ENCODE data around the gene KLK13. TPM values are rescaled to one million over a fixed set of nuclear protein-coding genes. Genes with fewer than 3 reads are reported as not detected.

KLK13 gene
- total RNA-seq, 2 donors from 2014 or later, result not detected

DNA sequence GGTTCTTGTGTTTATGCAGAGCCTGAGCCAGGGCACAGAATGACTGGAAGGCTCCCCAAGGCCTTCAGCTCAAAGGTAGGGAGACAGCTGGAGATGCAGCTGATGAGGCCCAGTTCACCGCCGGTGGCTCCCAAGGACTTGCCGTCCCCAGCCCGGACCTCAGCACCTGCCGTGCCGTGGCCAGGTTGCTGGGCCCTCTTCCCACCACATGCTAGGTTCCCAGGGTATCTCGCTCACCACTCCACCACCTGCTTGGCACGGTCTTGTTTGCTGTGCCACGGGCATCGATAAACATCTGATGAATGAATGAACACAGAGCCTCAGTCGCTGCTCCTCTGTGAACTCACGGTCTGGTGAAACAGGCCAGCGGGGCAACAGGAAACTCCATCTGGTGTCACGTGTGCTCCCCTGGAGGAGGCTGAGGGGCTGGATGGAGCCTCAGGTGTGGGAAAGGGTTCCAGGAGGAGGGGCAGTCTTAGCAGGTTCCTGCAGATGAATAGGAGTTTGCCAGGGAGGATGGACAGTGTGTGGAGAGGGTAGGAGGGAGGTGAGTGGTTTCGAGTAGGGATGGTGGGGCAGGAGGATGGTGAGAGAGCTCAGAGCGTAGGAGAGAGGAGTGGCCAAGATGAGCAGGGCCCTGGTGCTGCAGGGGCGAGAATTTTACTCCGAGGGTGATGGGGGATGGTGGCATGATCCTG lies 21.4 kb upstream of the KLK13 start:
- H3K27me3 Mint-ChIP-seq, result peaks cover 20% of the 10 kb centered on the region
- no peak for ATAC-seq
- H3K9me3 ChIP-seq (ENCODE audit: control insufficient read depth, low read length, poor library complexity, severe bottlenecking), result no peaks in the 10 kb centered on the region
- no peak for DNase-seq
- H3K36me3 Mint-ChIP-seq (ENCODE audit: low read depth), result peaks cover 17% of the 10 kb centered on the region
- H3K4me1 Mint-ChIP-seq, result peaks cover 20% of the 10 kb centered on the region
- peak overlapping the region; percentile 62 for H3K27ac Mint-ChIP-seq
- no peak overlapping the region for H3K4me3 Mint-ChIP-seq

DNA sequence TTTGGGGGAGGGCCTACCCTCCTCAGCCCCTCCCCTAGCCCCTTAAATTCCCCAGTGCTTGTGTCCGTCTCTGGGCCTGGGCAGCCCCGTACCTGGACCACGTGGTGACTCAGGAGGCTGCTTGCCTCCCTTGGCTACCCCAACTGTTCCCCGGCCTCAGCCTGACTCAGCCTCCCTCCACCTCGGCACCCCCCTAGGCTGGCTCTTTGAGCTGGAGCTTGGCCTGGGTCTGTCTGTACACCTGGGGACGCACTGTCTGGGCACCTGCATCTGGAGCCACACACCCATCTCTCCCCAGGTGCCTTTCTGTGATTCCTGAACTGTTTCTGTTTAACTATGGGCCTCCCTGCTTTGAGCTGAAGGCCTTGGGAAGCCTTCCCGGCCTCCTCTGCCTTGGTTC lies 19.6 kb upstream of the KLK13 start:
- Mint-ChIP-seq H3K4me3 (no peak overlapping the region), H3K27me3 (peaks cover 20% of the 10 kb centered on the region), H3K36me3 (ENCODE audit: low read depth) (peaks cover 17% of the 10 kb centered on the region), H3K27ac (no peak overlapping the region), H3K4me1 (peaks cover 20% of the 10 kb centered on the region)
- ATAC-seq, result no peak
- no peak for DNase-seq
- H3K9me3 ChIP-seq (ENCODE audit: control insufficient read depth, low read length, poor library complexity, severe bottlenecking), result no peaks in the 10 kb centered on the region

DNA sequence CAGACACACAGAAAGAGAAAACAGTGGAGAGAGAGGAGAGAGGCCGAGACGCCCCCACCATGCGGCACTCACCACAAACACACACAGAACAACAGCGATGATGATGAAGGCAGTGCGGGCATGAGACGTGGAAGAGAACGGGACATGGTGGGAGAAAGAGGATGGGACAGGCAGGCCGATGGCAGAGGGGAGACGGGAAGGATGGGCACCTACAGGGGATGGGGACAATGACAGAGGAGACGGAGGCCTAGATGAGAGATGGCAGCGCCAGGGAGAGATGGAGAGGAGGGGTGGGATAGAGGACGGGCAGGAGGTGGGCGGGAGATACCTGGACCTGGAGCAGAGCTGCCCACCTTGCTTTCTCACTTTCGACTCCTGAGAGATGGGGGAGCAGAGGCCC lies 18.9 kb upstream of the KLK13 start:
- Mint-ChIP-seq H3K27me3 (peaks cover 20% of the 10 kb centered on the region), H3K27ac (peak overlapping the region; percentile 29), H3K36me3 (ENCODE audit: low read depth) (peaks cover 17% of the 10 kb centered on the region), H3K4me1 (peaks cover 17% of the 10 kb centered on the region), H3K4me3 (no peak overlapping the region)
- H3K9me3 ChIP-seq (ENCODE audit: control insufficient read depth, low read length, poor library complexity, severe bottlenecking), result no peaks in the 10 kb centered on the region
- DNase-seq (no peak), ATAC-seq (no peak)

DNA sequence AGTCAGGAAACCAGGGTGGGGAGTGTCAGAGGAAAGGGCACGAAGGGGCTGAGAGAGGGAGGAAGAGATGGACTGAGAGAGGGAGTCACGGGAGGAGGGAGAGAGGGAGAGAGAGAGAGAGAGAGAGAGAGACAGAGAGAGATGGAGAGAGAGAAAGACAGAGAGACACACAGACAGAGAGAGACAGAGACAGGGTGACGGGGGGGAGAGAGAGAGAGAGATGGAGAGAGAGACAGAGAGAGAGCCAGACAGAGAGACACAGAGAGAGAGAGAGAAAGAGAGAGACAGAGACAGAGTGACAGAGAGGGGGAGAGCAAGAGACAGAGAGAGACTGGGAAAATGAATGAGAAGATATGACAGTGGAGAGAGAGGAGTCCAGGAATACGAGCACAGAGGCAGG lies 18.3 kb upstream of the KLK13 start:
- H3K27ac Mint-ChIP-seq, result peak overlapping the region; percentile 29
- ATAC-seq, result no peak
- no peak for DNase-seq
- H3K27me3 Mint-ChIP-seq, result peaks cover 20% of the 10 kb centered on the region
- peak overlapping the region; percentile 73 for H3K4me3 Mint-ChIP-seq
- H3K4me1 Mint-ChIP-seq, result peaks cover 19% of the 10 kb centered on the region
- peaks cover 19% of the 10 kb centered on the region for H3K36me3 Mint-ChIP-seq (ENCODE audit: low read depth)
- H3K9me3 ChIP-seq (ENCODE audit: control insufficient read depth, low read length, poor library complexity, severe bottlenecking), result no peaks in the 10 kb centered on the region

DNA sequence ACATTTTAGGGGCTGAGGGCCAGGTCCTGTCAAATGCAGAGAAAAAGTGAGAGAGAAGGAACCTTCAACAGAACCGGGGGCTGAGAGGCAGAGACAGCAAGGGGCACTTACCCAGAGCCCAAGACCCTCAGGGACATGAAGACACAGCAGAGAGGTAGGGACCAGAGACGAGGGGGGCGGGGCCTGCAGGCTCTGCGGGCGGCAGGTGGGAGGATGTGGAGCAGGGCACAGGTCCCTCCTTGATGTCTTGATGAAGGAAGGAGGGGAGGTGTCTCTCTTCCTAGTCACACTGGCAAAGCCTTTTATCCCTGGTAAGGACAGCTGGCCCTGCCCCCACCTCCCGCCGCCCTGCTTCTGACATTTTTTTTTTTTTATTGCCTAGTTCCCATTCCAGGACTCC lies 17.7 kb upstream of the KLK13 start, which contains the start of gene KLK14:
Gene KLK14 (minus strand): TSS at position 277 of the 400 bp plus-strand sequence. CDS start 273 bp downstream, at position 4.
- Mint-ChIP-seq H3K27me3 (peaks cover 20% of the 10 kb centered on the region), H3K4me1 (peaks cover 19% of the 10 kb centered on the region), H3K27ac (peak within 1 kb of the TSS; percentile 29), H3K4me3 (peak within 1 kb of the TSS; percentile 73), H3K36me3 (ENCODE audit: low read depth) (peaks cover 19% of the 10 kb centered on the region)
- ATAC-seq (no peak), DNase-seq (no peak)
- no peaks in the 10 kb centered on the region for H3K9me3 ChIP-seq (ENCODE audit: control insufficient read depth, low read length, poor library complexity, severe bottlenecking)

DNA sequence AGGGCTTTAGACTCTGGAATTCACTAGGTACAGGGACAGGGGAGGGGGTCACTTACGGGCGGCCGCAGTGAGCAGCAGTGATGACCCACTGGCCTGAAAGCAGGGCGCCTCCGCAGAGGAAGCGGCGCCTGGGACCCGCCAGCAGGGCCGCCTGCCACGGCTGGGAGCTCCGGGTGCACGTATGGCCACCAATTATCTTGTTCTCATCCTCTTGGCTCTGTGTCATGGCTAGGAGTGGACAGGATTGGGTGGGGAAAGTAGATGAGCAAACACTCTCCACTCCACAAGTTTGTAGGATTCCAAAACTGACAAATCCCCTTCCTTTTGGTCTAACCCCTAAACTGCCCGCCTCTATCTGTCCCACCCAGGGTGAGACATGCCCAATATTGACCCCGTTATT lies 16.6 kb upstream of the KLK13 start:
- ATAC-seq, result no peak
- H3K27ac Mint-ChIP-seq, result no peak overlapping the region
- no peaks in the 10 kb centered on the region for H3K9me3 ChIP-seq (ENCODE audit: control insufficient read depth, low read length, poor library complexity, severe bottlenecking)
- H3K4me1 Mint-ChIP-seq, result peaks cover 17% of the 10 kb centered on the region
- peaks cover 28% of the 10 kb centered on the region for H3K27me3 Mint-ChIP-seq
- no peak for DNase-seq
- peaks cover 19% of the 10 kb centered on the region for H3K36me3 Mint-ChIP-seq (ENCODE audit: low read depth)
- H3K4me3 Mint-ChIP-seq, result no peak overlapping the region

DNA sequence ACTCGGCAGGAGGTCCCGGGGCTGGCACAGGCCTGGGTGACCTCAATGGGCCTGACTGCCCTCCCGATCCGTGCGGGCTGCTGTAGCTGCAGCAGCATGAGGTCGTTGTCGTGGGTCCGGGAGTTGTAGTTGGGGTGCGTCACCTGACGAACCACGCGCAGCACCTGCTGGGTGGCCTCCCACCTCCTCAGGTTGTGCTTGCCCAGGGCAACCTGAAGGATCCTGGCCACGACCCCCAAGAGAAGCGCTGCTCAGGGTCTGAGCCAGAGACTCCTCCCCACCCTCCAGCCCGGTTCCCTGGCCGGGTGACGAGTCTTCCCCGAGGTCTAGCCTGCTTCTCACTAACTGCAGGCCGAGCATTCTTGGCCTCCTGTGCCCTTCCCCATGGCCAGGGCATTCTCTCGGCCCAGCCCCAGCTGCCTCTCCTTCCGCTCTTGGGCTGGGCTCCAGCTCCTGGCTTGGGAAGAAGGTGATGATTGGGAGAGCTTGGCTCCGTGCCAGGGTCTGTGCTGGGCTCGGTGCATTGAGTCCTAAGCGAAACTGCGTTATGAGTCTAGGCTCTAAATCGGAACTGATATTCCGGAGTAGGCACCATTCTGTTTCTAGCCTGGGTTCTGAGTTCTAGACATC lies 14.7 kb upstream of the KLK13 start:
- H3K4me3 Mint-ChIP-seq, result no peak overlapping the region
- peaks cover 16% of the 10 kb centered on the region for H3K36me3 Mint-ChIP-seq (ENCODE audit: low read depth)
- no peak overlapping the region for H3K27ac Mint-ChIP-seq
- H3K4me1 Mint-ChIP-seq, result peaks cover 17% of the 10 kb centered on the region
- ATAC-seq (no peak), DNase-seq (no peak)
- no peaks in the 10 kb centered on the region for H3K9me3 ChIP-seq (ENCODE audit: control insufficient read depth, low read length, poor library complexity, severe bottlenecking)
- peaks cover 33% of the 10 kb centered on the region for H3K27me3 Mint-ChIP-seq

DNA sequence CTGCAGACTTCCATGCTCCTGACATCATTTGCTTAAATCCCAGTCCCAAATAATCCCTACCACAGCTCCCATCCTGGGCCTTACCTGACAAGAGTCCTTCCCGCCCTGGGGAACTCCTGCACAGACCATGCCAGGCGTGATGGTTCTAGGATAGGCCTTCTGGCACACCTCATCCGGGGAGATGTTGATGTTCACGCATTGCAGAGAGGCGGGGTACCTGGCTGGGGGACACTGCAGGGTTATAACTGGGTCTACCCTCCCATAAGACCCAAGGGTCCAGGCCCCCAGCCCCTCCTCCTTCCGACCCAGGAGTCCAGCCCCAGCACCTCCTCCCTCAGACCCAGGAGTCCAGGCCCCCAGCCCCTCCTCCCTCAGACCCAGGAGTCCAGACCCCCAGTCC lies 13.8 kb upstream of the KLK13 start:
- Mint-ChIP-seq H3K27me3 (peaks cover 28% of the 10 kb centered on the region), H3K27ac (no peak overlapping the region), H3K4me1 (peaks cover 15% of the 10 kb centered on the region), H3K4me3 (no peak overlapping the region), H3K36me3 (ENCODE audit: low read depth) (peaks cover 12% of the 10 kb centered on the region)
- DNase-seq (no peak), ATAC-seq (no peak)
- no peaks in the 10 kb centered on the region for H3K9me3 ChIP-seq (ENCODE audit: control insufficient read depth, low read length, poor library complexity, severe bottlenecking)

DNA sequence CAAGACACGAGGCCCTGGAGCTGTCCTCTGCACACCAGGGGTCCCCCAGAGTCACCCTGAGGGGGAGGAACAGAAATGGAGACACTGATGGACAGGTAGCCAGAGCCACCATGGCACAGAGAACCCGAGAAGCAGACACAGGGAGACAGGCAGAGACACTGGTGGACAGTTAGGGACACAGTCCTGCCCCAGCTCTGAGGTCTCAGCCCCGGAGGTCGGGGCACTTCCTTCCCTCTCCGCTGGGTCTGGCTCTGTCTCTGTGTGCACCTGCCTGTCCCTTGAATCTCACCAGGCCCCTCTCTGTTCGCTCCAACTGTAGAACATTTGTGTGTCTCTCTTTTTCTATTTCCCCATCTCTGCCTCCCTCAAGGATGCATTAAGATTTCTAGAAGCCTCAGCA lies 13.2 kb upstream of the KLK13 start:
- Mint-ChIP-seq H3K4me1 (peaks cover 10% of the 10 kb centered on the region), H3K4me3 (no peak overlapping the region), H3K36me3 (ENCODE audit: low read depth) (peaks cover 6% of the 10 kb centered on the region), H3K27ac (no peak overlapping the region), H3K27me3 (peaks cover 22% of the 10 kb centered on the region)
- DNase-seq (no peak), ATAC-seq (no peak)
- H3K9me3 ChIP-seq (ENCODE audit: control insufficient read depth, low read length, poor library complexity, severe bottlenecking), result no peaks in the 10 kb centered on the region

DNA sequence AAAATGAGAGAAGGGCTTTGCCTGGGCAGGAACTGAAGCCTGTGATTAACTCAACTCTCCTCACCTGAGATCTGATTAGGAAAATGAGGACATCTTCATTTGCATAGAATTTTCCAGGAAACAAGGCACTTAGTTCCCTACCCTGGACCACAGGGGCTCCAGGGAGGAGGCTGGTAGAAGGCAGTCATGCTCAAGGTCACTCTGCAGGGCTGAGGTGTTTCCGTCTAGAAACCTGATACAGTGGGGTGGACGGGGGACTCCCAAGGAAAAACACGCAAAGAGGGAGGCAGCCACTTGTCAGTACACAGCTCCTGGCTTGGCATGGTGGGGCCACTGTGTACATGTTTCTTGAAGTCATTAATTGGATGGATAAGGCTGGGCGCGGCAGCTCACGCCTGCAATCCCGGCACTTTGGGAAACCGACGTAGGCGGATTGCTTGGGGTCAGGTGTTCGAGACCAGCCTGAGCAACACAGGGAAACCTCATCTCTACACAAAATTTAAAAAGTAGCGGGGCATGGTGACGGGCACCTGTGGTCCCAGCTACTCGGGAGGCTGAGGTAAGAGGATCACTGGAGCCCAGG lies 11.8 kb upstream of the KLK13 start:
- no peaks in the 10 kb centered on the region for H3K9me3 ChIP-seq (ENCODE audit: control insufficient read depth, low read length, poor library complexity, severe bottlenecking)
- Mint-ChIP-seq H3K36me3 (ENCODE audit: low read depth) (peaks cover 5% of the 10 kb centered on the region), H3K4me3 (no peak overlapping the region), H3K4me1 (peaks cover 3% of the 10 kb centered on the region), H3K27me3 (peaks cover 13% of the 10 kb centered on the region), H3K27ac (no peak overlapping the region)
- DNase-seq (no peak), ATAC-seq (no peak)

DNA sequence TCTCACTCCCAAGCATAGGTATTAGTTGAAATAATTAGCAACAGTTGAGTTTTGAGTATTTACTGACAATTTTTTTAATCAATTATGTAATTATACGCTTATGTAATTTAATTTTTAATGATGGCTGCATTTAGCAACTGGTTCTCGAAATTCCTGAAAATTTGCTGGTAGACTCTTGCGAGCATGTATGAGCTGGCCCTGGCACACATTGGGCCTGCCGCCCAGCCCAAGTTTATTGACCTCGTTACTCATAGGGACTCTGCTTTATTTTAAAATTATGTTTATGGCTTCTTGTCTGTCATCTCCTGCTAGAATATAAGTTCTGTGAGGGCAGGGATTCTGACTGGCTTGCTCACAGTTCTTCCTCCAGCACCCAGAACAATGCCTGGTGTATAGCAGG lies 11.1 kb upstream of the KLK13 start:
- peaks cover 5% of the 10 kb centered on the region for H3K36me3 Mint-ChIP-seq (ENCODE audit: low read depth)
- H3K27ac Mint-ChIP-seq, result no peak overlapping the region
- no peaks in the 10 kb centered on the region for H3K9me3 ChIP-seq (ENCODE audit: control insufficient read depth, low read length, poor library complexity, severe bottlenecking)
- peaks cover 3% of the 10 kb centered on the region for H3K4me1 Mint-ChIP-seq
- no peak for ATAC-seq
- no peak for DNase-seq
- H3K4me3 Mint-ChIP-seq, result no peak overlapping the region
- peaks cover 13% of the 10 kb centered on the region for H3K27me3 Mint-ChIP-seq

DNA sequence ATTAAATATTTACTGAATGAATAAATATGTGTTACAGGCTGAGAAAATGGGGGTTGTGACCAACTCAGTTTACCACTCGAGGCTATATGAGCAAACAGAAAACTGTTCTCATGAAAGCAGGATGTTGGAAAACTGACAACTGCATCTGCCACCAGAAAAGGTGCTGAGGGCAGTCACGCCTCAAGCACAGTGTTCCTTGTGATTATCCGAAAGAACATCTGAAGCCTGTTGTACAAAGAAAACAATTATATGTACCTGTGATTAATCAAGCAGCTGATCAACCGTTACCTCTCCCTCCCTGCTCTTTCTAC lies 6.2 kb upstream of the KLK13 start:
- no peak for ATAC-seq
- Mint-ChIP-seq H3K27ac (no peak overlapping the region), H3K4me1 (no peaks in the 10 kb centered on the region), H3K27me3 (peaks cover 7% of the 10 kb centered on the region), H3K36me3 (ENCODE audit: low read depth) (peaks cover 7% of the 10 kb centered on the region), H3K4me3 (no peak overlapping the region)
- no peak for DNase-seq
- no peaks in the 10 kb centered on the region for H3K9me3 ChIP-seq (ENCODE audit: control insufficient read depth, low read length, poor library complexity, severe bottlenecking)

DNA sequence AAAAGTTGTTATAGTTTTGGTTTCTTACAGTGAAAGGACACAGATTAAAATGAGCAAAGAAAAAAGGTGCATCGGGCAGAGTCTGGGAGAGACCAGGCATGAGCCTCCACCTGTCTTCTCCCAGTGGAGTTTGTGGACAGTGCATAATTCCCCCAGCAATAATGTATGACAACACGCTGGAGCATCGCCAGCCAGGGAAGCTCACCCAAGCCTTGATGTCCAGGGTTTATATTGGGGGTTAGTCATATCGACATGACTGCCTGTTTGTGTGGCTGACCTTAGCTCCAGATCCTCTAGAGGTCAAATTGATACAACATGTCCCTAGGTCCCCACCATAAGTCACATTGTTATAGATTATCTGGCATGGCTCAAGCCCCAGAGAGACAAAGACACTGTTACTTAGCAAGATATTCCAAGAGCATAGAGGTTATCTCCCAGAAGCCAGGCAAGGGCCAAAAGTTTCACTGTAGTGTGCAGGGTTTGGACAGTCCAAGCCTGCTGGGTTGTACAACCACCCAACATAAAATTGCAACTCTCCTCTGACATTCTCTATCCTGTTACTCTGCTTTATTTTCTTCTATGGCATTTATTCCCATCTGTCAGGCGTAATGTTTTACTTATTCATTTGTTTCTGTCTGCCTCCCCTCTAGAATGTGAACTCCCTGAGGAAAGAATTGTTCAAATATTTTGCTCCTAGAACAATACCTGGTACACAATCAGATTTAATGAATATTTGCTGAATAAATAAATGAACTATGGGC lies 5.6 kb upstream of the KLK13 start:
- H3K27me3 Mint-ChIP-seq, result peaks cover 10% of the 10 kb centered on the region
- ATAC-seq, result no peak
- peaks cover 7% of the 10 kb centered on the region for H3K36me3 Mint-ChIP-seq (ENCODE audit: low read depth)
- H3K27ac Mint-ChIP-seq, result no peak overlapping the region
- DNase-seq, result no peak
- no peaks in the 10 kb centered on the region for H3K9me3 ChIP-seq (ENCODE audit: control insufficient read depth, low read length, poor library complexity, severe bottlenecking)
- H3K4me3 Mint-ChIP-seq, result no peak overlapping the region
- H3K4me1 Mint-ChIP-seq, result no peaks in the 10 kb centered on the region
